G401 (cell line): Measurements from ENCODE around the gene PCBP1. TPM values are rescaled to one million over a fixed set of nuclear protein-coding genes. Genes with fewer than 3 reads are reported as not detected.
"Not testable (repeated sequence)": the region's sequence is repeated elsewhere in the genome, so short reads cannot be mapped to it uniquely, and the experiment has no call there.

ENCODE experiments used
- DNase-seq: peaks from one replicate; pipeline ENCODE4 v3.0.0-alpha.2; 2015; ENCODE audit warnings: low spot score
- in situ Hi-C: cut with HindIII; loops from 2 replicates; pipeline ENCODE4 v1.10.0; 2016; ENCODE audit warnings: low sequenced_read_pairs, mixed read lengths
- total RNA-seq: library from RNA; depleted of rRNA; stranded (reverse); fragments of >200 nt; shearing (Covaris generic); gene quantifications from 2 replicates; pipeline ENCODE4 v1.2.3, GENCODE V29; 2014

Gene PCBP1
- total RNA-seq, 1 experiment from 2014 or later = 167 TPM

GRCh38 chr2:70094978-70095719 lies 7.9 kb downstream of the PCBP1 start:
- in situ Hi-C loops = no loop called here
- peak; percentile 60 for DNase-seq

GRCh38 chr2:70095720-70096670 lies 8.7 kb downstream of the PCBP1 start:
- in situ Hi-C loops = no loop called here
- DNase-seq = no peak

GRCh38 chr2:70098032-70098431 lies 10.8 kb downstream of the PCBP1 start:
- in situ Hi-C loops = no loop called here
- DNase-seq = no peak

GRCh38 chr2:70099270-70099669 lies 12.0 kb downstream of the PCBP1 start:
- in situ Hi-C loops = no loop called here
- no peak for DNase-seq

- DNase-seq = no peak
- in situ Hi-C loops = no loop called here
Observed at GRCh38 chr2:70101174-70101573, 13.9 kb downstream of the PCBP1 start.

- in situ Hi-C loops = not testable (repeated sequence)
Observed at GRCh38 chr2:70101686-70102085, 14.4 kb downstream of the PCBP1 start.

GRCh38 chr2:70102323-70102905 lies 15.1 kb downstream of the PCBP1 start:
- in situ Hi-C loops, DNase-seq: not testable (repeated sequence)

More at GRCh38 chr2:70101686-70102085, 14.4 kb downstream of the PCBP1 start:
- not testable (repeated sequence) for DNase-seq

- DNase-seq = no peak
- in situ Hi-C loops = no loop called here
Observed at GRCh38 chr2:70103531-70104061, 16.3 kb downstream of the PCBP1 start.

GRCh38 chr2:70104231-70105111 lies 17.2 kb downstream of the PCBP1 start:
- in situ Hi-C loops = no loop called here
- peak; percentile 38 for DNase-seq

GRCh38 chr2:70106138-70106537 lies 18.9 kb downstream of the PCBP1 start:
- in situ Hi-C loops, DNase-seq: not testable (repeated sequence)

GRCh38 chr2:70110397-70110796 lies 23.1 kb downstream of the PCBP1 start:
- DNase-seq, in situ Hi-C loops: not testable (repeated sequence)

GRCh38 chr2:70111752-70112591 lies 24.7 kb downstream of the PCBP1 start:
- in situ Hi-C loops = no loop called here
- DNase-seq = no peak

- no peak for DNase-seq
- in situ Hi-C loops = no loop called here
Observed at GRCh38 chr2:70113359-70114070, 26.2 kb downstream of the PCBP1 start.

- in situ Hi-C loops = no loop called here
- DNase-seq = no peak
Observed at GRCh38 chr2:70115646-70116442, 28.6 kb downstream of the PCBP1 start.

- DNase-seq = no peak
- in situ Hi-C loops = no loop called here
Observed at GRCh38 chr2:70116936-70117552, 29.8 kb downstream of the PCBP1 start.
